Measurements from ENCODE around the gene GNG13.

GRCh38 chr16:808085-808386, 7.5 kb upstream of the GNG13 start:
- TF ChIP-seq, protein P1, sequence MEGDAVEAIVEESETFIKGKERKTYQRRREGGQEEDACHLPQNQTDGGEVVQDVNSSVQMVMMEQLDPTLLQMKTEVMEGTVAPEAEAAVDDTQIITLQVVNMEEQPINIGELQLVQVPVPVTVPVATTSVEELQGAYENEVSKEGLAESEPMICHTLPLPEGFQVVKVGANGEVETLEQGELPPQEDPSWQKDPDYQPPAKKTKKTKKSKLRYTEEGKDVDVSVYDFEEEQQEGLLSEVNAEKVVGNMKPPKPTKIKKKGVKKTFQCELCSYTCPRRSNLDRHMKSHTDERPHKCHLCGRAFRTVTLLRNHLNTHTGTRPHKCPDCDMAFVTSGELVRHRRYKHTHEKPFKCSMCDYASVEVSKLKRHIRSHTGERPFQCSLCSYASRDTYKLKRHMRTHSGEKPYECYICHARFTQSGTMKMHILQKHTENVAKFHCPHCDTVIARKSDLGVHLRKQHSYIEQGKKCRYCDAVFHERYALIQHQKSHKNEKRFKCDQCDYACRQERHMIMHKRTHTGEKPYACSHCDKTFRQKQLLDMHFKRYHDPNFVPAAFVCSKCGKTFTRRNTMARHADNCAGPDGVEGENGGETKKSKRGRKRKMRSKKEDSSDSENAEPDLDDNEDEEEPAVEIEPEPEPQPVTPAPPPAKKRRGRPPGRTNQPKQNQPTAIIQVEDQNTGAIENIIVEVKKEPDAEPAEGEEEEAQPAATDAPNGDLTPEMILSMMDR (conservative IDR thresholded peaks at IDR 0.05; ENCODE audit: low read depth, low read length), result no peak
- no peak for TF ChIP-seq EZH2 (IDR thresholded peaks at IDR 0.05; ENCODE audit: borderline replicate concordance, low read depth, low read length, poor library complexity, severe bottlenecking)
